ENCODE measurements around the gene NCOA7.

NCOA7 gene

DNA sequence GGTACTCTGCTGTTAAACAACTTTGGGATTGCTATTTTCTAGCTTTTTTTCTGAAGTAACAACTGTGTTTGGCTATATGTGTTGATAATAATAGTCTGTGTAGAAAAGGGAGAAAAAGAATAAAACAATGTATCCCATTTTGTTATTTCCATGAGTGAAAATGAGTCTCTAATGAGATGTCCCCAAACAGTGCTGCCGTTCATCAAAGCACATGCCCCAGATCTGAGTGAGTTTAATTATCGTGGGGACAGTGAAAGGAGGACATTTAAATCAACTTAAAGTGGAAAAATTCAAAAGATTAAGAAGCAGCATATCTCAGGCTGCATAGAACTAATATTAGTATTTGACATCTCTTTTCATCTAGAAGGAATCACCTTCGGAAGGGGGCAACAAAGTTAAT, 59.6 kb downstream of the NCOA7 start:
- Histone ChIP-seq H3K9ac (ENCODE audit: low read length) (no peak overlapping the region), H3K4me3 (ENCODE audit: low read length) (no peak overlapping the region), H3K9me3 (ENCODE audit: control insufficient read depth, low read length) (no peaks in the 10 kb centered on the region), H3K27me3 (replicated peaks; ENCODE audit: control insufficient read depth, insufficient read depth, low read length) (no peaks in the 10 kb centered on the region), H3K4me1 (ENCODE audit: control insufficient read depth, insufficient read depth, low read length) (peaks cover 13% of the 10 kb centered on the region), H3K36me3 (ENCODE audit: control insufficient read depth, insufficient read depth, low read length, severe bottlenecking) (no peaks in the 10 kb centered on the region)
- no peak for DNase-seq (ENCODE audit: low read depth)

DNA sequence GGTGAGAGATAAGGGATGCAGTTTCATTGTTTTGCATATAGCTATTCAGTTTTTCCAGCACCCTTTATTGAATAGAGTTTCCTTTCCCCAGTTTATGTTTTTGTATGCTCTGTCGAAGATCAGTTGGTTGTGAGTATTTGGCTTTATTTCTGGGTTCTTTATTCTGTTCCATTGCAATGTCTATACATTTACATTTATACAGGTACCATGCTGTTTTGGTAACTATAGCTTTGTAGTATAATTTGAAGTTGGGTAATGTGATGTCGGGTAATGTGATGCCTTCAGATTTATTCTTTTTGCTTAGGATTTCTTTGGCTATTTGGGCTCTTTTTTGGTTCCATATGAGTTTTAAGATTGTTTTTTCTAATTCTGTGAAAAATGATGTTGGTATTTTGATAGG, 61.8 kb downstream of the NCOA7 start:
- Histone ChIP-seq H3K36me3 (ENCODE audit: control insufficient read depth, insufficient read depth, low read length, severe bottlenecking) (peaks cover 16% of the 10 kb centered on the region), H3K4me3 (ENCODE audit: low read length) (no peak overlapping the region), H3K9me3 (ENCODE audit: control insufficient read depth, low read length) (no peaks in the 10 kb centered on the region), H3K27me3 (replicated peaks; ENCODE audit: control insufficient read depth, insufficient read depth, low read length) (no peaks in the 10 kb centered on the region), H3K9ac (ENCODE audit: low read length) (no peak overlapping the region), H3K4me1 (ENCODE audit: control insufficient read depth, insufficient read depth, low read length) (no peaks in the 10 kb centered on the region)
- DNase-seq (ENCODE audit: low read depth): no peak

DNA sequence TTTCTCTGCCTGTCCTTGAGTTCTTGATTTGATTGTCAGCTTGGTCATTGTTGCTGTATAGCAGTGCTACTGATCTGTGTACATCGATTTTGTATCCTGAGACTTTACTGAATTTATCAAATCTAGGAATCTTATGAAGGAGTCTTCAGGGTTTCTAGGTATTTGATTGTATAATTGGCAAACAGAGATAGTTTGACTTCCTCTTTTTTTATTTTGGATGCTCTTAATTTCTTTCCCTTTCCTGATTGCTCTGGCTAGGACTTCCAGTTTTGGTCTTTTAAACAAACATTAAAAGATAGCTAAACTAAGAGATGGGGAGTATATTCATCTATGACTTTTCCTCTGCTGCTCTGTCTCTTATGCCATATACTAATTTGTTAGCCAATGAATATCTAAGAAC, 62.4 kb downstream of the NCOA7 start:
- H3K4me1 ChIP-seq (ENCODE audit: control insufficient read depth, insufficient read depth, low read length): no peaks in the 10 kb centered on the region
- no peak for DNase-seq (ENCODE audit: low read depth)
- H3K4me3 ChIP-seq (ENCODE audit: low read length): no peak overlapping the region
- no peaks in the 10 kb centered on the region for H3K9me3 ChIP-seq (ENCODE audit: control insufficient read depth, low read length)
- no peak overlapping the region for H3K9ac ChIP-seq (ENCODE audit: low read length)
- no peaks in the 10 kb centered on the region for H3K27me3 ChIP-seq (replicated peaks; ENCODE audit: control insufficient read depth, insufficient read depth, low read length)
- H3K36me3 ChIP-seq (ENCODE audit: control insufficient read depth, insufficient read depth, low read length, severe bottlenecking): peaks cover 22% of the 10 kb centered on the region

DNA sequence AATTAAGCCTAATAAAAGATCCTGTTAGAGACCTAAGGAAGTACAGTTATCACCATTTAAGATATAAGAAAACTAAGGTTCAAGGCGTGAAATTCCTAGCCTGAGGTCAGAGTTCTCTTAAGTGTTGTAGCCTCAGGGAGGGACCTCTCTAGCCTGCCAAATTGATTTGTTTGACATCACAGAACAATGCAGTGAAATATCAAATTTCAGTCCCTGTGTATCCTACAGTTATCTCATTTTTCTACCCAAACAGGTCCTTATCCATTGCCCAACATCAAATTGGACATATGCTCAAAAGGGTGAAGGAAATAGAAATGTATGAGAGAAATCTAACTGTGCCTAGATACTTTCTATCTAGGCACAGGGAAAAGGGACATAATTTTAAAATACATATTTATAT, 63.0 kb downstream of the NCOA7 start:
- DNase-seq (ENCODE audit: low read depth): peak; percentile 28
- Histone ChIP-seq H3K9ac (ENCODE audit: low read length) (no peak overlapping the region), H3K4me3 (ENCODE audit: low read length) (no peak overlapping the region), H3K4me1 (ENCODE audit: control insufficient read depth, insufficient read depth, low read length) (no peaks in the 10 kb centered on the region), H3K9me3 (ENCODE audit: control insufficient read depth, low read length) (no peaks in the 10 kb centered on the region), H3K36me3 (ENCODE audit: control insufficient read depth, insufficient read depth, low read length, severe bottlenecking) (peaks cover 23% of the 10 kb centered on the region), H3K27me3 (replicated peaks; ENCODE audit: control insufficient read depth, insufficient read depth, low read length) (no peaks in the 10 kb centered on the region)

DNA sequence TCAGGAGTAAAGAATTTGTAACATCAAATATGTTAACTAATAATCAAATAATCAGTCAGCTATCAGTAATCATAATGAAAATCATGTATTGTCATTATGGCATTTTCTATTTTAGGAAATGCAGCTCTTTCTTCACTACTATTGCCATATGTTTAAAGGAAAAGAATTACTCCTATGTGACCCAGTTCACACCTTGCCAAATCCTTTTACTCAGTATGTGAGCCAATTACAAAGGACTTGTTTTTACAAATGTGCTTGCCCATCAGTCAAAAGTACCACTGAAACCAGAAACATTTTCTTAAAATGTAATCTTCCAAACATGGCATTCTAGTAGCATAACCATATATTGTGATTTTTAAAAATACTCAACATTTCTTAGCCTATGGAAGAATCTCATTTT, 63.6 kb downstream of the NCOA7 start:
- DNase-seq (ENCODE audit: low read depth): no peak
- no peak overlapping the region for H3K9ac ChIP-seq (ENCODE audit: low read length)
- no peaks in the 10 kb centered on the region for H3K9me3 ChIP-seq (ENCODE audit: control insufficient read depth, low read length)
- H3K4me3 ChIP-seq (ENCODE audit: low read length): no peak overlapping the region
- peaks cover 23% of the 10 kb centered on the region for H3K36me3 ChIP-seq (ENCODE audit: control insufficient read depth, insufficient read depth, low read length, severe bottlenecking)
- no peaks in the 10 kb centered on the region for H3K27me3 ChIP-seq (replicated peaks; ENCODE audit: control insufficient read depth, insufficient read depth, low read length)
- no peaks in the 10 kb centered on the region for H3K4me1 ChIP-seq (ENCODE audit: control insufficient read depth, insufficient read depth, low read length)

DNA sequence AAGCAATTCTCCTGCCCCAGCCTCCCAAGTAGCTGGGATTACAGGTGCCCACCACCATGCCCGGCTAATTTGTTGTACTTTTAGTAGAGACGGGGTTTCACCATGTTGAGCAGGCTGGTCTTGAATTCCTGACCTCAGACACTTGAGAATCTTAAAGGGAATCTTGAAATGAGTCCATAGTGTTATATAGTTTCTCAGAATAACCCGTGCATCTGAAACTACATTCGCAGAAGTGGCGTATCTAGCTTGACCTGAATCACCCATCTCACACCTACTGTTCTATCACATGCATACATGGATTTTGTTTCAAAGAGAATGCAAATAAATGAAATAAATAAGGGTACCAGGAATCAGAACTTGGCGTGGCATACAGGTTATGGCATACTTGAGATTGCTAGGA, 65.0 kb downstream of the NCOA7 start:
- Histone ChIP-seq H3K9me3 (ENCODE audit: control insufficient read depth, low read length) (no peaks in the 10 kb centered on the region), H3K27me3 (replicated peaks; ENCODE audit: control insufficient read depth, insufficient read depth, low read length) (no peaks in the 10 kb centered on the region)
- no peak for DNase-seq (ENCODE audit: low read depth)

DNA sequence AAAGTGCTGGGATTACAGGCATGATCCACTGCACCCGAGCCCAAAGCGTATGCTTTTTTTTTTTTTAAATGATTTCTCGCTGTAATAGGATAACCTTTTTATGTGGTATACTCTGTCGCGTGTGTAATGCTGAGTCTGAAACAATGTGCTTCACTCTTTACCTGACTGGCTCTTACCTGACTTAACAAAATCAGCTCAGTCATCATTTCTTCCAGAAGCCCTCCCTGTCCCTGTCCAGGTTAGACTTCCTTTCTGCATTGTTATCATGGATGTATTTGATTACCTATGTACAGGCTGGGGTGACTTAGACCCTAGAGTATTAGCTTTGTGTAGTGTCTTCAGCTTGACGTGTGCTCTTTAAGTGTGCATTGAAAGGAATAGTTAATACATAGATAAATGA, 67.1 kb downstream of the NCOA7 start:
- H3K9me3 ChIP-seq (ENCODE audit: control insufficient read depth, low read length): no peaks in the 10 kb centered on the region
- no peak overlapping the region for H3K4me3 ChIP-seq (ENCODE audit: low read length)
- H3K4me1 ChIP-seq (ENCODE audit: control insufficient read depth, insufficient read depth, low read length): no peaks in the 10 kb centered on the region
- H3K36me3 ChIP-seq (ENCODE audit: control insufficient read depth, insufficient read depth, low read length, severe bottlenecking): peaks cover 29% of the 10 kb centered on the region
- H3K27me3 ChIP-seq (replicated peaks; ENCODE audit: control insufficient read depth, insufficient read depth, low read length): no peaks in the 10 kb centered on the region
- no peak for DNase-seq (ENCODE audit: low read depth)
- no peak overlapping the region for H3K9ac ChIP-seq (ENCODE audit: low read length)

More for the DNA sequence above, 65.0 kb downstream of the NCOA7 start:
- Histone ChIP-seq H3K9ac (ENCODE audit: low read length) (no peak overlapping the region), H3K36me3 (ENCODE audit: control insufficient read depth, insufficient read depth, low read length, severe bottlenecking) (peaks cover 23% of the 10 kb centered on the region), H3K4me1 (ENCODE audit: control insufficient read depth, insufficient read depth, low read length) (no peaks in the 10 kb centered on the region), H3K4me3 (ENCODE audit: low read length) (no peak overlapping the region)

DNA sequence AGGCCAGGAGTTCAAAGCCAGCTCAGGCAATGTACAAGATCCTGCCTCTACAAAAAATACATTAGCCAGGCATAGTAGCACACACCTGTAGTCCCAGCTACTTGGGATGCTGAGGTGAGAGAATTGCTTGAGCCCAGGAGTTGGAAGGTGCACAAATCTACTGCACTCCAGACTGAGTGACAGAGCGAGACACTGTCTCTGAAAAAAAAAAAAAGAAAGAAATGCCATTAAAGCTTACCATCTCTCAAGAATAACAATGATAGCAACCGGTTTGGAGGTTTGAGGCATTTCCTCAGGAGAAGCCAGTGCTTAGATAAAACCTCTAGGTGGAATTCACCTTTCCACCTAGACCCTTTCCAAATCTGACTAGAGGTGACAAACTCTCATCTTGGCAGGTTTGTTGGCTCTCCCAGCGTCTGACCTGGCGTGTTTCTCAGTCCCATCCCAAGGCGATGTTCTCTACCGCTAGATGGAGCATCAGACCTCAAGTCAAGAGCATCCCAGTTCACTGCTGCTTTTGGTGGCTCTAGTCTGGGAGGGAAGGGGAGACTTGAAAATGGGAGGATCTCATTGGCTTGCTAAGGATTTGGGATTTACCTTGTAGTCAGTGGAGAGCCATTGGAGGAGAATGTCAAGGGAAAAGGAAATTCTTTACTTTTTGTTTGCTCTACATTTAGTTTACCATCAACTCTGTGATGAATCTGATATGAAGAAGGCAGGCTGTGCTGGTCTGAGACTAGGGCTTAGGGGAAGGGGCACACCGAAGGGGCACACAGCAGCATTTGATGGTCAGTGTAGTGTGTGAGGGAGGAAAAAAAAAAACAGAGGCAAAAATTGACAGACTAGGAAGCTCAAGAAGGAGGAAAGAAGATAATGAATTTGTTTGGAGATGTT, 67.9 kb downstream of the NCOA7 start:
- H3K4me1 ChIP-seq (ENCODE audit: control insufficient read depth, insufficient read depth, low read length): no peaks in the 10 kb centered on the region
- peak; percentile 83 for DNase-seq (ENCODE audit: low read depth)
- no peaks in the 10 kb centered on the region for H3K9me3 ChIP-seq (ENCODE audit: control insufficient read depth, low read length)
- no peaks in the 10 kb centered on the region for H3K27me3 ChIP-seq (replicated peaks; ENCODE audit: control insufficient read depth, insufficient read depth, low read length)
- H3K4me3 ChIP-seq (ENCODE audit: low read length): no peak overlapping the region
- H3K36me3 ChIP-seq (ENCODE audit: control insufficient read depth, insufficient read depth, low read length, severe bottlenecking): peaks cover 29% of the 10 kb centered on the region
- H3K9ac ChIP-seq (ENCODE audit: low read length): no peak overlapping the region

DNA sequence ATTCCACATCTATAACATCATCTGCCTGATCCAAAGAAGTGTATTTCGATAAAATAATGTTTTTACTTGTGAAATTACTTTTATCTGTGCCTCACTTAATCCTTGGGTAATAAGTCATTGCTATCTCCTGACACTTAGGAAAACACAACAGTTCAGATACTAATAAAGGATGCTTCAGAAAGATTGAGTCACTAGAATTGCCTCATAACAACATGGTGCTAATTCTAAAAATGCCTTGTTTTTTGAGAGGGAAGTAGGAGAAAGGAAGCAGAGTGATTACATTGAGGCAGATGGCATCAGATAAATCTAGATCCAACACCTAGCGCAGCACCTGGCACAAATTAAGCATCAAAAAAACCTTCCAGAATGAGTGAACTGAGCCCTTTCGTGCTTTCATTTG, 69.0 kb downstream of the NCOA7 start:
- H3K9me3 ChIP-seq (ENCODE audit: control insufficient read depth, low read length): no peaks in the 10 kb centered on the region
- peaks cover 4% of the 10 kb centered on the region for H3K4me1 ChIP-seq (ENCODE audit: control insufficient read depth, insufficient read depth, low read length)

DNA sequence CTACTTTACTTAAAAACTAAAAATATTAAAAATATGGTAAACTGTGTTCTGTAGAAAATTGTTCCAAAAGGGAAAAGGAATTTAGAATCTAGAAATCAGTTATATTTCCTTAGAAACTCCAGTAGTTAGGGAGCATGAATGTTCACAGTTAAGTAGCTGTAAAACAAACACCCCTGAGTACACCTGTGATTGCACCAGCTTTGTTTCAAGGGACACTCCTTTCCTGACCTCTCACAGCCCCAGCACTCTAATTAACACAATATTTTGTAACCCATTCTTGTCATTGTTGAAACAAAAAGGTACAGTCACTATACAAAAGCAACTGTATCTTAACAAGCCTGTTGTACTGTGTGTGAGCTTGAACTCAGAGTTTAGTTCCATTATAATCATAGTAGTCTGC, 72.3 kb downstream of the NCOA7 start:
- H3K27me3 ChIP-seq (replicated peaks; ENCODE audit: control insufficient read depth, insufficient read depth, low read length): no peaks in the 10 kb centered on the region
- H3K4me1 ChIP-seq (ENCODE audit: control insufficient read depth, insufficient read depth, low read length): peaks cover 27% of the 10 kb centered on the region
- no peak overlapping the region for H3K4me3 ChIP-seq (ENCODE audit: low read length)
- H3K9ac ChIP-seq (ENCODE audit: low read length): no peak overlapping the region
- H3K9me3 ChIP-seq (ENCODE audit: control insufficient read depth, low read length): no peaks in the 10 kb centered on the region
- DNase-seq (ENCODE audit: low read depth): no peak
- peaks cover 8% of the 10 kb centered on the region for H3K36me3 ChIP-seq (ENCODE audit: control insufficient read depth, insufficient read depth, low read length, severe bottlenecking)

More for the DNA sequence above, 69.0 kb downstream of the NCOA7 start:
- H3K27me3 ChIP-seq (replicated peaks; ENCODE audit: control insufficient read depth, insufficient read depth, low read length): no peaks in the 10 kb centered on the region
- peak; percentile 32 for DNase-seq (ENCODE audit: low read depth)
- no peak overlapping the region for H3K9ac ChIP-seq (ENCODE audit: low read length)
- peaks cover 29% of the 10 kb centered on the region for H3K36me3 ChIP-seq (ENCODE audit: control insufficient read depth, insufficient read depth, low read length, severe bottlenecking)
- H3K4me3 ChIP-seq (ENCODE audit: low read length): no peak overlapping the region

DNA sequence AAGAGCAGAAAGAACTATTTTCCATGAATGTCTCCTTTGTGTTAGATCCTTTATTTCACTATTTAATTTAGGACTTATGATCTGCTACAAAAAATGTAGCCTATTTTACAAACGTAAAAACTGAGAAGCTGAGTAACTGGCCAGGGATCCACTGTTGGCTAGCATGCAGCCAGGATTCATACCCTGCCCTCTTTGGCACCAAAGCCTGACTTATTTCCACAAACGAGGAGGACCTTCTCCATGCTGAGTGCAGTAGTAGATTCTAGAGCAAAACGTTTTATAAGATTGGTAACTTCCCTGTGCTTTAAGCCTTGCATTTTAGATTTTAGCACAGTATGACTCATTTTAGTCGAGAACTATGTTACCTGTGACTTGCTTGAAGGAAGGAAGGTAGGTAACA, 74.3 kb downstream of the NCOA7 start:
- no peaks in the 10 kb centered on the region for H3K9me3 ChIP-seq (ENCODE audit: control insufficient read depth, low read length)
- H3K27me3 ChIP-seq (replicated peaks; ENCODE audit: control insufficient read depth, insufficient read depth, low read length): no peaks in the 10 kb centered on the region
- H3K9ac ChIP-seq (ENCODE audit: low read length): no peak overlapping the region
- DNase-seq (ENCODE audit: low read depth): no peak
- H3K4me3 ChIP-seq (ENCODE audit: low read length): peak overlapping the region; percentile 7
- peaks cover 6% of the 10 kb centered on the region for H3K36me3 ChIP-seq (ENCODE audit: control insufficient read depth, insufficient read depth, low read length, severe bottlenecking)
- H3K4me1 ChIP-seq (ENCODE audit: control insufficient read depth, insufficient read depth, low read length): peaks cover 47% of the 10 kb centered on the region

DNA sequence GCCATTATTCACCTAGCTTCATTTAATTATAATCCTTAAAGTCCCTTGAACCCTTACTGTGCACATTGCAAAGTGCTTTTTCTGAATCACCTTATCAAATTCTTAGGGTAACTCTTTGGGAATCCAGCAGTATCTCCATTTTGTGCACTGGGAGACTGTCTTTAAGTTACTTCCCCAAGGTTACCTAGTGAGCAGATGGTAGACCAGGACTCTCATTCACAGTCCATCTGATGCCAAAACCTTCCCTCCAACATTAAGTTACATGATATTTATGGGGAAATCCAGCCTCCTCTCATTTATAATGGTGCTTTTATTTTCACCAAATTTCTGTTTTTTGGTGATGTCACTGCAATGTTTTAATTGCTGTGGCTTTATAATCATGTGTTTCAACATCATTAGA, 75.7 kb downstream of the NCOA7 start:
- H3K36me3 ChIP-seq (ENCODE audit: control insufficient read depth, insufficient read depth, low read length, severe bottlenecking): peaks cover 6% of the 10 kb centered on the region
- no peak overlapping the region for H3K9ac ChIP-seq (ENCODE audit: low read length)
- H3K9me3 ChIP-seq (ENCODE audit: control insufficient read depth, low read length): no peaks in the 10 kb centered on the region
- H3K4me3 ChIP-seq (ENCODE audit: low read length): no peak overlapping the region
- H3K27me3 ChIP-seq (replicated peaks; ENCODE audit: control insufficient read depth, insufficient read depth, low read length): no peaks in the 10 kb centered on the region
- peaks cover 54% of the 10 kb centered on the region for H3K4me1 ChIP-seq (ENCODE audit: control insufficient read depth, insufficient read depth, low read length)
- no peak for DNase-seq (ENCODE audit: low read depth)

Data from adipocyte (in vitro differentiated cells).